CD8-positive, alpha-beta memory T cell (primary cell): Measurements from ENCODE around the gene A4GALT. TPM values are rescaled to one million over a fixed set of nuclear protein-coding genes. Genes with fewer than 3 reads are reported as not detected.
"Not testable (repeated sequence)": the region's sequence is repeated elsewhere in the genome, so short reads cannot be mapped to it uniquely, and the experiment has no call there.

Experiments
- CTCF ChIA-PET: fragments of 350-600 bp; sonication (Branson Sonifier 250); formaldehyde crosslinking; loops from one replicate; lab custom pipeline; 2021; ENCODE audit warnings: antibody characterized with exemption; lab: Charles Lee
- POLR2A ChIA-PET: fragments of 350-600 bp; sonication (Branson Sonifier 250); formaldehyde crosslinking; loops from one replicate; lab custom pipeline; 2021; ENCODE audit warnings: antibody characterized with exemption; lab: Charles Lee
- DNase-seq, 5 donors: peaks; one replicate each; pipeline versions ENCODE4 v3.0.0 to v3.0.0-alpha.2; 2020 to 2022; ENCODE audit warnings: mixed read lengths in 1 of 5
- H3K27ac ChIP-seq: one replicate; pipeline ENCODE4 v1.7.0; 2013; ENCODE audit warnings: low read depth, mild to moderate bottlenecking, low read length, moderate library complexity
- H3K27me3 ChIP-seq: 2 replicates; pipeline ENCODE4 v1.7.0; 2013; ENCODE audit warnings: low read length, mild to moderate bottlenecking; ENCODE audit not compliant: insufficient read depth, poor library complexity, severe bottlenecking
- H3K36me3 ChIP-seq: 2 replicates; pipeline ENCODE4 v1.7.0; 2013; ENCODE audit warnings: mild to moderate bottlenecking, low read length, moderate library complexity; ENCODE audit not compliant: insufficient read depth
- H3K4me1 ChIP-seq: 2 replicates; pipeline ENCODE4 v1.7.0; 2013; ENCODE audit warnings: mild to moderate bottlenecking, low read length, moderate library complexity; ENCODE audit not compliant: insufficient read depth
- H3K4me3 ChIP-seq: 2 replicates; pipeline ENCODE4 v1.7.0; 2013; ENCODE audit warnings: mild to moderate bottlenecking, low read length
- H3K9me3 ChIP-seq: 2 replicates; pipeline ENCODE4 v1.7.0; 2013; ENCODE audit warnings: mild to moderate bottlenecking, low read length
- H3K27ac Mint-ChIP-seq, 8 donors: one replicate each; pipeline ENCODE4 v1.8.0; 2020 to 2021; ENCODE audit warnings: mixed read lengths in 8 of 8, mild to moderate bottlenecking in 6 of 8, inconsistent platforms in 3 of 8, moderate library complexity in 3 of 8
- H3K27me3 Mint-ChIP-seq, 2 donors: one replicate each; pipeline ENCODE4 v1.8.0; 2020 to 2021; ENCODE audit warnings: mixed read lengths in 2 of 2, mild to moderate bottlenecking in 1 of 2, moderate library complexity in 1 of 2
- H3K36me3 Mint-ChIP-seq, 3 donors: one replicate each; pipeline ENCODE4 v1.8.0; 2020 to 2021; ENCODE audit warnings: mixed read lengths in 3 of 3, inconsistent platforms in 1 of 3, mild to moderate bottlenecking in 1 of 3
- H3K4me1 Mint-ChIP-seq, 3 donors: one replicate each; pipeline ENCODE4 v1.8.0; 2020 to 2021; ENCODE audit warnings: mixed read lengths in 3 of 3, inconsistent platforms in 1 of 3, mild to moderate bottlenecking in 1 of 3
- H3K4me3 Mint-ChIP-seq, 7 donors: one replicate each; pipeline ENCODE4 v1.8.0; 2020 to 2021; ENCODE audit warnings: mixed read lengths in 7 of 7, mild to moderate bottlenecking in 6 of 7, moderate library complexity in 4 of 7, inconsistent platforms in 2 of 7
- H3K9me3 Mint-ChIP-seq, 5 donors: one replicate each; pipeline ENCODE4 v1.8.0; 2020 to 2022; ENCODE audit warnings: mixed read lengths in 5 of 5, mild to moderate bottlenecking in 3 of 5, moderate library complexity in 2 of 5, inconsistent platforms in 1 of 5
- polyA plus RNA-seq: library from polyadenylated mRNA; unstranded; fragments of 300-500 nt; fragmentation: Illumina TruSeq; gene quantifications from one replicate; pipeline ENCODE4 v1.2.3, GENCODE V29; 2021
- total RNA-seq, 2 experiments: library from RNA; stranded (reverse); gene quantifications; one replicate each; pipeline ENCODE4 v1.2.3, GENCODE V29; 2021

A4GALT gene
- total and polyA plus RNA-seq, 3 experiments from 2014 or later: not detected

- Mint-ChIP-seq H3K4me3 (no peak overlapping the region), H3K4me1 (no peaks in the 10 kb centered on the region), H3K9me3 (no peaks in the 10 kb centered on the region), H3K36me3 (no peaks in the 10 kb centered on the region), H3K27ac (peak overlapping the region in 1 of 8 donors; percentile 74), H3K27me3 (peaks cover 7% of the 10 kb centered on the region in 2 donors)
- Histone ChIP-seq H3K36me3 (no peaks in the 10 kb centered on the region), H3K4me3 (no peak overlapping the region), H3K27ac (no peak overlapping the region), H3K9me3 (no peaks in the 10 kb centered on the region), H3K27me3 (no peaks in the 10 kb centered on the region), H3K4me1 (no peaks in the 10 kb centered on the region)
- no peak for DNase-seq
- POLR2A ChIA-PET: interaction anchor here (0.7 kb wide), 1 partner anchor 574 kb away, joined by 3 read pairs; no protein-coding TSS in a partner anchor
- CTCF ChIA-PET: no interaction called here
Observed at GRCh38 chr22:42760806-42761565, 40.3 kb upstream of the A4GALT start.

- Histone ChIP-seq H3K36me3 (no peaks in the 10 kb centered on the region), H3K4me3 (no peak overlapping the region), H3K27ac (no peak overlapping the region), H3K4me1 (no peaks in the 10 kb centered on the region), H3K27me3 (no peaks in the 10 kb centered on the region), H3K9me3 (no peaks in the 10 kb centered on the region)
- no peak for DNase-seq
- Mint-ChIP-seq H3K4me3 (no peak overlapping the region), H3K27me3 (peaks cover 4 to 7% of the 10 kb centered on the region in 2 donors), H3K9me3 (no peaks in the 10 kb centered on the region), H3K4me1 (no peaks in the 10 kb centered on the region), H3K27ac (peak overlapping the region in 1 of 8 donors; percentile 60), H3K36me3 (no peaks in the 10 kb centered on the region)
- POLR2A ChIA-PET: no interaction called here
- CTCF ChIA-PET: no interaction called here
Observed at GRCh38 chr22:42758931-42759629, 38.4 kb upstream of the A4GALT start.

- H3K4me1 ChIP-seq, H3K27me3 Mint-ChIP-seq, H3K36me3 Mint-ChIP-seq, H3K27ac ChIP-seq, H3K9me3 Mint-ChIP-seq, H3K4me1 Mint-ChIP-seq, H3K36me3 ChIP-seq, POLR2A ChIA-PET, H3K9me3 ChIP-seq, H3K4me3 ChIP-seq, CTCF ChIA-PET, H3K27me3 ChIP-seq, H3K27ac Mint-ChIP-seq, DNase-seq, H3K4me3 Mint-ChIP-seq: not testable (repeated sequence)
Observed at GRCh38 chr22:42755553-42755952, 34.9 kb upstream of the A4GALT start.

- DNase-seq, H3K4me3 ChIP-seq, H3K4me1 ChIP-seq, H3K9me3 Mint-ChIP-seq, H3K4me1 Mint-ChIP-seq, POLR2A ChIA-PET, H3K27me3 ChIP-seq, H3K36me3 Mint-ChIP-seq, H3K27me3 Mint-ChIP-seq, H3K36me3 ChIP-seq, H3K9me3 ChIP-seq, CTCF ChIA-PET, H3K27ac ChIP-seq, H3K27ac Mint-ChIP-seq, H3K4me3 Mint-ChIP-seq: not testable (repeated sequence)
Observed at GRCh38 chr22:42755121-42755520, 34.5 kb upstream of the A4GALT start.

GRCh38 chr22:42754658-42755057 is 34.0 kb upstream of the A4GALT start:
- Histone ChIP-seq H3K4me3 (no peak overlapping the region), H3K9me3 (no peaks in the 10 kb centered on the region), H3K27me3 (no peaks in the 10 kb centered on the region), H3K27ac (no peak overlapping the region), H3K36me3 (no peaks in the 10 kb centered on the region), H3K4me1 (no peaks in the 10 kb centered on the region)
- Mint-ChIP-seq H3K4me3 (no peak overlapping the region), H3K27me3 (peaks cover 4 to 5% of the 10 kb centered on the region in 2 donors), H3K36me3 (no peaks in the 10 kb centered on the region), H3K9me3 (no peaks in the 10 kb centered on the region), H3K27ac (no peak overlapping the region), H3K4me1 (no peaks in the 10 kb centered on the region)
- CTCF ChIA-PET: no interaction called here
- POLR2A ChIA-PET: no interaction called here
- DNase-seq: no peak

GRCh38 chr22:42752912-42753311 is 32.2 kb upstream of the A4GALT start:
- POLR2A ChIA-PET: no interaction called here
- H3K27me3 Mint-ChIP-seq: peaks cover 3 to 4% of the 10 kb centered on the region in 2 donors

GRCh38 chr22:42752230-42752746 is 31.6 kb upstream of the A4GALT start:
- H3K4me1 ChIP-seq: no peaks in the 10 kb centered on the region
- H3K4me3 Mint-ChIP-seq: no peak overlapping the region
- no peaks in the 10 kb centered on the region for H3K36me3 Mint-ChIP-seq
- POLR2A ChIA-PET: no interaction called here
- no peaks in the 10 kb centered on the region for H3K4me1 Mint-ChIP-seq
- H3K27me3 Mint-ChIP-seq: peaks cover 0 to 3% of the 10 kb centered on the region in 2 donors
- no peaks in the 10 kb centered on the region for H3K36me3 ChIP-seq
- H3K27ac ChIP-seq: no peak overlapping the region
- H3K27ac Mint-ChIP-seq: no peak overlapping the region
- H3K9me3 Mint-ChIP-seq: no peaks in the 10 kb centered on the region
- H3K9me3 ChIP-seq: no peaks in the 10 kb centered on the region
- H3K4me3 ChIP-seq: no peak overlapping the region
- H3K27me3 ChIP-seq: no peaks in the 10 kb centered on the region
- CTCF ChIA-PET: no interaction called here
- no peak for DNase-seq

More at GRCh38 chr22:42752912-42753311, 32.2 kb upstream of the A4GALT start:
- Mint-ChIP-seq H3K9me3 (no peaks in the 10 kb centered on the region), H3K36me3 (no peaks in the 10 kb centered on the region), H3K27ac (no peak overlapping the region), H3K4me1 (no peaks in the 10 kb centered on the region), H3K4me3 (no peak overlapping the region)
- Histone ChIP-seq H3K9me3 (no peaks in the 10 kb centered on the region), H3K4me1 (no peaks in the 10 kb centered on the region), H3K27me3 (no peaks in the 10 kb centered on the region), H3K27ac (no peak overlapping the region), H3K4me3 (no peak overlapping the region), H3K36me3 (no peaks in the 10 kb centered on the region)
- no peak for DNase-seq
- CTCF ChIA-PET: no interaction called here

GRCh38 chr22:42750421-42750820 is 29.8 kb upstream of the A4GALT start:
- POLR2A ChIA-PET, H3K27ac Mint-ChIP-seq, H3K27me3 Mint-ChIP-seq, H3K4me3 Mint-ChIP-seq, H3K4me3 ChIP-seq, H3K36me3 ChIP-seq, H3K4me1 Mint-ChIP-seq, H3K9me3 ChIP-seq, CTCF ChIA-PET, H3K9me3 Mint-ChIP-seq, H3K27ac ChIP-seq, H3K36me3 Mint-ChIP-seq, H3K27me3 ChIP-seq, H3K4me1 ChIP-seq, DNase-seq: not testable (repeated sequence)
